Body of pancreas (tissue), 4 donors: ENCODE results near the gene COMT.

Experiments used
- CTCF ChIP-seq, 7 experiments: fragments of 450-650 bp in 4 of 7; fragments of 200-600 bp in 3 of 7; sonication (generic) in 3 of 7; IDR thresholded peaks; one replicate each; pipeline ENCODE4 v1.5.1; 2016 to 2019; ENCODE audit warnings: antibody characterized with exemption in 7 of 7
- POLR2A ChIP-seq, 3 donors: fragments of 450-650 bp; IDR thresholded peaks; one replicate each; pipeline ENCODE4 v1.6.1; 2016; ENCODE audit warnings: antibody characterized with exemption in 3 of 3, mild to moderate bottlenecking in 2 of 3

DNA sequence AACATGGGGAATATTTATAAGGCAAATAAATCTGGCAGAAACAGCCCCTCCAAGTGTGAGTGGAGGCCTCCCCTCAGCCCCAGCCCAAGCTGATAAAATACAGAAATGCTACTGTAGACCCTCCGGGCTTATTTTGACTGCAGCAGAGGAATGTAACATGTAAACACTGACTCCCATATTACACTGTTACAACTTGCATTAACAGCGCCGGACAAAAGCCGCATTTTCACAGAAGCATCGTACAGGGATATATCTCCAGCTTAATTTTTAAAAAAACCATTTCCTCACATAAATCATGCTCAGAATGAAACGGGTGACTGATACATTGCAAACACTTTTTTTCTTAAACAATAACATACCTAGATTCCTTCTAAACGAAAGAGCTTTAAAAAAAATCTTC, 36.6 kb upstream of the COMT start:
- TF ChIP-seq POLR2A (IDR thresholded peaks at IDR 0.05) (no peak), CTCF (IDR thresholded peaks at IDR 0.05) (no peak)
